ENCODE results near the gene ORM2.

The ORM2 gene

GRCh38 chr9:114372921-114373448, 43.3 kb downstream of the ORM2 start:
- DNase-seq (ENCODE audit: low read depth, low spot score), result no peak
- H3K36me3 ChIP-seq (ENCODE audit: insufficient read depth, insufficient read length, low read length), result peaks cover 58% of the 10 kb centered on the region
- no peak overlapping the region for H3K9ac ChIP-seq (ENCODE audit: insufficient read length, low read depth)
- H3K27me3 ChIP-seq (ENCODE audit: insufficient read depth, insufficient read length), result no peaks in the 10 kb centered on the region
- H3K4me3 ChIP-seq (ENCODE audit: insufficient read length, low read depth), result no peak overlapping the region
- H3K9me3 ChIP-seq (ENCODE audit: insufficient read depth, low read length), result no peaks in the 10 kb centered on the region
- peaks cover 28% of the 10 kb centered on the region for H3K4me1 ChIP-seq (ENCODE audit: insufficient read depth, insufficient read length)
- TF ChIP-seq ZNF274 (IDR thresholded peaks at IDR 0.05; ENCODE audit: low read depth, low read length) (no peak), YY1 (IDR thresholded peaks at IDR 0.05; ENCODE audit: insufficient read depth, insufficient read length) (no peak), SUZ12 (IDR thresholded peaks at IDR 0.05; ENCODE audit: extremely low read depth, insufficient read depth, insufficient read length) (no peak)

- no peak for TF ChIP-seq SUZ12 (IDR thresholded peaks at IDR 0.05; ENCODE audit: extremely low read depth, insufficient read depth, insufficient read length)
- no peak for TF ChIP-seq YY1 (IDR thresholded peaks at IDR 0.05; ENCODE audit: insufficient read depth, insufficient read length)
- TF ChIP-seq ZNF274 (IDR thresholded peaks at IDR 0.05; ENCODE audit: low read depth, low read length), result no peak
- Histone ChIP-seq H3K4me1 (ENCODE audit: insufficient read depth, insufficient read length) (peaks cover 28% of the 10 kb centered on the region), H3K36me3 (ENCODE audit: insufficient read depth, insufficient read length, low read length) (peaks cover 63% of the 10 kb centered on the region), H3K9ac (ENCODE audit: insufficient read length, low read depth) (no peak overlapping the region), H3K4me3 (ENCODE audit: insufficient read length, low read depth) (no peak overlapping the region), H3K27me3 (ENCODE audit: insufficient read depth, insufficient read length) (no peaks in the 10 kb centered on the region), H3K9me3 (ENCODE audit: insufficient read depth, low read length) (no peaks in the 10 kb centered on the region)
- no peak for DNase-seq (ENCODE audit: low read depth, low spot score)
Observed at GRCh38 chr9:114373960-114374730, 44.5 kb downstream of the ORM2 start.

- H3K36me3 ChIP-seq (ENCODE audit: insufficient read depth, insufficient read length, low read length), result peaks cover 64% of the 10 kb centered on the region
- H3K4me3 ChIP-seq (ENCODE audit: insufficient read length, low read depth), result no peak overlapping the region
- H3K27me3 ChIP-seq (ENCODE audit: insufficient read depth, insufficient read length), result no peaks in the 10 kb centered on the region
- no peak for TF ChIP-seq SUZ12 (IDR thresholded peaks at IDR 0.05; ENCODE audit: extremely low read depth, insufficient read depth, insufficient read length)
- TF ChIP-seq ZNF274 (IDR thresholded peaks at IDR 0.05; ENCODE audit: low read depth, low read length), result no peak
- H3K4me1 ChIP-seq (ENCODE audit: insufficient read depth, insufficient read length), result peaks cover 23% of the 10 kb centered on the region
- DNase-seq (ENCODE audit: low read depth, low spot score), result no peak
- H3K9ac ChIP-seq (ENCODE audit: insufficient read length, low read depth), result no peak overlapping the region
- H3K9me3 ChIP-seq (ENCODE audit: insufficient read depth, low read length), result no peaks in the 10 kb centered on the region
Observed at GRCh38 chr9:114374936-114375335, 45.3 kb downstream of the ORM2 start.

- no peaks in the 10 kb centered on the region for H3K9me3 ChIP-seq (ENCODE audit: insufficient read depth, low read length)
- peaks cover 22% of the 10 kb centered on the region for H3K4me1 ChIP-seq (ENCODE audit: insufficient read depth, insufficient read length)
- H3K9ac ChIP-seq (ENCODE audit: insufficient read length, low read depth), result no peak overlapping the region
- TF ChIP-seq YY1 (IDR thresholded peaks at IDR 0.05; ENCODE audit: insufficient read depth, insufficient read length) (no peak), ZNF274 (IDR thresholded peaks at IDR 0.05; ENCODE audit: low read depth, low read length) (no peak), SUZ12 (IDR thresholded peaks at IDR 0.05; ENCODE audit: extremely low read depth, insufficient read depth, insufficient read length) (no peak)
- no peak for DNase-seq (ENCODE audit: low read depth, low spot score)
- peaks cover 70% of the 10 kb centered on the region for H3K36me3 ChIP-seq (ENCODE audit: insufficient read depth, insufficient read length, low read length)
- no peaks in the 10 kb centered on the region for H3K27me3 ChIP-seq (ENCODE audit: insufficient read depth, insufficient read length)
- no peak overlapping the region for H3K4me3 ChIP-seq (ENCODE audit: insufficient read length, low read depth)
Observed at GRCh38 chr9:114375386-114376175, 45.9 kb downstream of the ORM2 start.

- no peaks in the 10 kb centered on the region for H3K27me3 ChIP-seq (ENCODE audit: insufficient read depth, insufficient read length)
- peaks cover 67% of the 10 kb centered on the region for H3K36me3 ChIP-seq (ENCODE audit: insufficient read depth, insufficient read length, low read length)
- no peaks in the 10 kb centered on the region for H3K9me3 ChIP-seq (ENCODE audit: insufficient read depth, low read length)
- TF ChIP-seq SUZ12 (IDR thresholded peaks at IDR 0.05; ENCODE audit: extremely low read depth, insufficient read depth, insufficient read length) (no peak), ZNF274 (IDR thresholded peaks at IDR 0.05; ENCODE audit: low read depth, low read length) (no peak), YY1 (IDR thresholded peaks at IDR 0.05; ENCODE audit: insufficient read depth, insufficient read length) (no peak)
- no peak overlapping the region for H3K9ac ChIP-seq (ENCODE audit: insufficient read length, low read depth)
- no peak overlapping the region for H3K4me3 ChIP-seq (ENCODE audit: insufficient read length, low read depth)
- H3K4me1 ChIP-seq (ENCODE audit: insufficient read depth, insufficient read length), result peaks cover 15% of the 10 kb centered on the region
- no peak for DNase-seq (ENCODE audit: low read depth, low spot score)
Observed at GRCh38 chr9:114376586-114377445, 47.1 kb downstream of the ORM2 start.

GRCh38 chr9:114378016-114378415, 48.3 kb downstream of the ORM2 start:
- Histone ChIP-seq H3K4me1 (ENCODE audit: insufficient read depth, insufficient read length) (peaks cover 10% of the 10 kb centered on the region), H3K9me3 (ENCODE audit: insufficient read depth, low read length) (no peaks in the 10 kb centered on the region), H3K27me3 (ENCODE audit: insufficient read depth, insufficient read length) (no peaks in the 10 kb centered on the region), H3K36me3 (ENCODE audit: insufficient read depth, insufficient read length, low read length) (peaks cover 62% of the 10 kb centered on the region), H3K9ac (ENCODE audit: insufficient read length, low read depth) (no peak overlapping the region), H3K4me3 (ENCODE audit: insufficient read length, low read depth) (no peak overlapping the region)
- no peak for DNase-seq (ENCODE audit: low read depth, low spot score)
- no peak for TF ChIP-seq ZNF274 (IDR thresholded peaks at IDR 0.05; ENCODE audit: low read depth, low read length)
- no peak for TF ChIP-seq YY1 (IDR thresholded peaks at IDR 0.05; ENCODE audit: insufficient read depth, insufficient read length)
- no peak for TF ChIP-seq SUZ12 (IDR thresholded peaks at IDR 0.05; ENCODE audit: extremely low read depth, insufficient read depth, insufficient read length)
